Tibial nerve (tissue), 4 donors: Measurements from ENCODE around the gene EIF3B.

Experiments used
- EP300 ChIP-seq, 2 donors: sonication (generic); formaldehyde crosslinking; IDR thresholded peaks; one replicate each; pipeline ENCODE4 v1.6.1; 2017; ENCODE audit warnings: antibody characterized with exemption in 2 of 2, mild to moderate bottlenecking in 1 of 2
- TF ChIP-seq, protein P1 (sequence below), 5 experiments: fragments of 200-600 bp in 3 of 5; fragments of 450-650 bp in 2 of 5; sonication (generic) in 3 of 5; IDR thresholded peaks; one replicate each; pipeline ENCODE4 v1.5.1; 2016 to 2019; ENCODE audit warnings: antibody characterized with exemption in 5 of 5, mild to moderate bottlenecking in 3 of 5, moderate library complexity in 2 of 5

GRCh38 chr7:2369139-2369538, 14.5 kb downstream of the EIF3B start:
- TF ChIP-seq, protein P1, sequence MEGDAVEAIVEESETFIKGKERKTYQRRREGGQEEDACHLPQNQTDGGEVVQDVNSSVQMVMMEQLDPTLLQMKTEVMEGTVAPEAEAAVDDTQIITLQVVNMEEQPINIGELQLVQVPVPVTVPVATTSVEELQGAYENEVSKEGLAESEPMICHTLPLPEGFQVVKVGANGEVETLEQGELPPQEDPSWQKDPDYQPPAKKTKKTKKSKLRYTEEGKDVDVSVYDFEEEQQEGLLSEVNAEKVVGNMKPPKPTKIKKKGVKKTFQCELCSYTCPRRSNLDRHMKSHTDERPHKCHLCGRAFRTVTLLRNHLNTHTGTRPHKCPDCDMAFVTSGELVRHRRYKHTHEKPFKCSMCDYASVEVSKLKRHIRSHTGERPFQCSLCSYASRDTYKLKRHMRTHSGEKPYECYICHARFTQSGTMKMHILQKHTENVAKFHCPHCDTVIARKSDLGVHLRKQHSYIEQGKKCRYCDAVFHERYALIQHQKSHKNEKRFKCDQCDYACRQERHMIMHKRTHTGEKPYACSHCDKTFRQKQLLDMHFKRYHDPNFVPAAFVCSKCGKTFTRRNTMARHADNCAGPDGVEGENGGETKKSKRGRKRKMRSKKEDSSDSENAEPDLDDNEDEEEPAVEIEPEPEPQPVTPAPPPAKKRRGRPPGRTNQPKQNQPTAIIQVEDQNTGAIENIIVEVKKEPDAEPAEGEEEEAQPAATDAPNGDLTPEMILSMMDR (IDR thresholded peaks at IDR 0.05) = no peak
- TF ChIP-seq EP300 (IDR thresholded peaks at IDR 0.05) = no peak
